Activated CD8-positive, alpha-beta T cell treated with anti-CD3 and anti-CD28 coated beads for 36 hours (primary cell): ENCODE measurements around the gene NBEAL1. TPM values are rescaled to one million over a fixed set of nuclear protein-coding genes. Genes with fewer than 3 reads are reported as not detected.

Experiments
- ATAC-seq: fragments of 200-7000 bp; cut with Tn5 transposase; one replicate; pipeline ENCODE4 v1.10.0; 2021; ENCODE audit warnings: mild to moderate bottlenecking, moderate library complexity
- CTCF ChIA-PET: fragments of 350-600 bp; sonication (Branson Sonifier 250); formaldehyde crosslinking; loops from one replicate; lab custom pipeline; 2021; ENCODE audit warnings: antibody characterized with exemption; lab: Charles Lee
- POLR2A ChIA-PET: fragments of 350-600 bp; sonication (Branson Sonifier 250); formaldehyde crosslinking; loops from one replicate; lab custom pipeline; 2021; ENCODE audit warnings: antibody characterized with exemption; lab: Charles Lee
- DNase-seq: peaks from one replicate; pipeline ENCODE4 v3.0.0-alpha.2; 2020
- H3K27ac Mint-ChIP-seq: one replicate; pipeline ENCODE4 v1.8.0; 2021; ENCODE audit warnings: mild to moderate bottlenecking, mixed read lengths
- H3K27me3 Mint-ChIP-seq: one replicate; pipeline ENCODE4 v1.8.0; 2021; ENCODE audit warnings: mixed read lengths
- H3K36me3 Mint-ChIP-seq: one replicate; pipeline ENCODE4 v1.8.0; 2021; ENCODE audit warnings: low read depth, mixed read lengths
- H3K4me1 Mint-ChIP-seq: one replicate; pipeline ENCODE4 v1.8.0; 2021; ENCODE audit warnings: low read depth, mixed read lengths
- H3K4me3 Mint-ChIP-seq: one replicate; pipeline ENCODE4 v1.8.0; 2021; ENCODE audit warnings: mild to moderate bottlenecking, moderate library complexity, mixed read lengths
- H3K9me3 Mint-ChIP-seq: one replicate; pipeline ENCODE4 v1.8.0; 2021; ENCODE audit warnings: mixed read lengths
- CTCF ChIP-seq: fragments of 200-600 bp; IDR thresholded peaks from one replicate; pipeline ENCODE4 v1.8.0; 2022; ENCODE audit warnings: antibody characterized with exemption, mild to moderate bottlenecking
- intact Hi-C: fragments of 100-400 bp; cut with micrococcal nuclease; formaldehyde crosslinking; loops from one replicate; pipeline ENCODE4 v1.10.0; 2022
- total RNA-seq, 2 experiments: library from RNA; stranded (reverse); gene quantifications; one replicate each; pipeline ENCODE4 v1.2.3, GENCODE V29; 2021

The NBEAL1 gene
- total RNA-seq, 2 experiments from 2014 or later, result 11.8 to 16.4 TPM

GRCh38 chr2:203043226-203043625 lies 28.6 kb downstream of the NBEAL1 start:
- Mint-ChIP-seq H3K4me3 (no peak overlapping the region), H3K4me1 (no peaks in the 10 kb centered on the region), H3K9me3 (no peaks in the 10 kb centered on the region), H3K27me3 (no peaks in the 10 kb centered on the region), H3K27ac (no peak overlapping the region), H3K36me3 (peaks cover 14% of the 10 kb centered on the region)
- ATAC-seq (no peak), DNase-seq (no peak)
- intact Hi-C loops, result no loop called here
- CTCF ChIA-PET, result no interaction called here
- no peak for TF ChIP-seq CTCF
- POLR2A ChIA-PET, result no interaction called here

- no peak overlapping the region for H3K27ac Mint-ChIP-seq
- no peaks in the 10 kb centered on the region for H3K27me3 Mint-ChIP-seq
- CTCF ChIA-PET, result no interaction called here
- no peak overlapping the region for H3K4me3 Mint-ChIP-seq
- H3K9me3 Mint-ChIP-seq, result no peaks in the 10 kb centered on the region
- no peak for ATAC-seq
- H3K4me1 Mint-ChIP-seq, result no peaks in the 10 kb centered on the region
- peaks cover 15% of the 10 kb centered on the region for H3K36me3 Mint-ChIP-seq
- DNase-seq, result no peak
- intact Hi-C loops, result no loop called here
- no peak for TF ChIP-seq CTCF
- POLR2A ChIA-PET, result interaction anchor here (0.6 kb wide), 1 partner anchor 82 kb away, joined by 3 read pairs; no protein-coding TSS in a partner anchor
Observed at GRCh38 chr2:203045867-203046266, 31.2 kb downstream of the NBEAL1 start.

- Mint-ChIP-seq H3K36me3 (peaks cover 5% of the 10 kb centered on the region), H3K4me3 (no peak overlapping the region), H3K4me1 (no peaks in the 10 kb centered on the region), H3K27me3 (no peaks in the 10 kb centered on the region), H3K9me3 (no peaks in the 10 kb centered on the region), H3K27ac (no peak overlapping the region)
- ChIA-PET CTCF (interaction anchor here (0.9 kb wide), 1 partner anchor 142 kb away, joined by 3 read pairs; no protein-coding TSS in a partner anchor), POLR2A (no interaction called here)
- intact Hi-C loops, result no loop called here
- DNase-seq (no peak), ATAC-seq (no peak)
- TF ChIP-seq CTCF, result no peak
Observed at GRCh38 chr2:203052539-203052938, 37.9 kb downstream of the NBEAL1 start.

GRCh38 chr2:203059567-203060240 lies 45.0 kb downstream of the NBEAL1 start:
- intact Hi-C loops, result no loop called here
- no peak for TF ChIP-seq CTCF
- ATAC-seq (no peak), DNase-seq (no peak)
- no peak overlapping the region for H3K4me3 Mint-ChIP-seq
- H3K27me3 Mint-ChIP-seq, result no peaks in the 10 kb centered on the region
- no peak overlapping the region for H3K27ac Mint-ChIP-seq
- H3K36me3 Mint-ChIP-seq, result peaks cover 2% of the 10 kb centered on the region
- no peaks in the 10 kb centered on the region for H3K9me3 Mint-ChIP-seq
- no peaks in the 10 kb centered on the region for H3K4me1 Mint-ChIP-seq
- POLR2A ChIA-PET, result no interaction called here
- CTCF ChIA-PET, result interaction anchor here (1.1 kb wide), 1 partner anchor 9 kb away, joined by 3 read pairs; no protein-coding TSS in a partner anchor

- H3K27ac Mint-ChIP-seq, result no peak overlapping the region
- H3K36me3 Mint-ChIP-seq, result peaks cover 2% of the 10 kb centered on the region
- H3K27me3 Mint-ChIP-seq, result no peaks in the 10 kb centered on the region
- DNase-seq (no peak), ATAC-seq (no peak)
- H3K9me3 Mint-ChIP-seq, result no peaks in the 10 kb centered on the region
- no peak overlapping the region for H3K4me3 Mint-ChIP-seq
- intact Hi-C loops, result no loop called here
- ChIA-PET CTCF (no interaction called here), POLR2A (interaction anchor here (0.6 kb wide), 1 partner anchor 329 kb away, joined by 4 read pairs; no protein-coding TSS in a partner anchor)
- no peak for TF ChIP-seq CTCF
- no peaks in the 10 kb centered on the region for H3K4me1 Mint-ChIP-seq
Observed at GRCh38 chr2:203061346-203061745, 46.7 kb downstream of the NBEAL1 start.
